HG03280 (cell line): ENCODE data around the gene TIGD3.
A peak's percentile ranks its signal among the peaks of the same experiment; 100 is the strongest.
"Not testable (repeated sequence)": the region's sequence is repeated elsewhere in the genome, so short reads cannot be mapped to it uniquely, and the experiment has no call there.

Experiments
- ATAC-seq: cut with Tn5 transposase; IDR thresholded peaks from one replicate; pipeline ENCODE4 v1.9.1; 2021; ENCODE audit warnings: mild to moderate bottlenecking, moderate library complexity; ENCODE audit not compliant: unreplicated experiment

The TIGD3 gene

DNA sequence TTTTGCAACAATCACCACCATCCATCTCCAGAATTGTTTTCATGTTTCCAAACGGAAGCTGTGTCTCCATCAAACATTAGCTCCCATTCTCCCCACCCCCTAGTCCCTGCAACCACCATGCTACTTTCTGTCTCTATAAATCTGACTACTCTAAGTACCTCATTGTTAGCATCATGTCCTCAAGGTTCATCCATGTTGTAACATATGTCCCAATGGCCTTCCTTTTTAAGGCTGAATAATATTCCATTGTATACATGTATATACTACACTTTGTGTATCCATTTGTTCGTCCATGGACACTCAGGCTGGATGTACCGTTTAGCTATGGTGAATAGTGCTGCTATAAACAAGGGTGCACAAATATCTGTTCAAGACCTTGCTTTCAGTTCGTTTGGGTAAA is 29.1 kb upstream of the TIGD3 start:
- no peak for ATAC-seq

DNA sequence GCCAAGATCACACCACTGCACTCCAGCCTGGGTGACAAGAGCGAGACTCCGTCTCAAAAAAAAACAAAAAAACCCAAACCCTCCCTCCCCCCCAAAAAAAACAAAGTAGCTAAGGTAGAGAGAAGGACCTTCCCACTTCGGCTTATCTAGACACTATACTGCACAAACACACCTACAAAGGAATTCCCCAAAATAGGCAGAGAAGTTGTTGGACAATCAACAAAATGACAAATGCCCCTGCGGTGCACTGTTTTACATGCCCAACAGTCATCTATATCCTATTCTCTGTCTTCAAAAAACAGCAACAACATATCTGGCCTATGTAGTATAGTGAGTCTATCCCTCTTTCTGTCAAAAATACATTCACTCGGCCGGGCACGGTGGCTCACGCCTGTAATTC is 27.5 kb upstream of the TIGD3 start:
- no peak for ATAC-seq

DNA sequence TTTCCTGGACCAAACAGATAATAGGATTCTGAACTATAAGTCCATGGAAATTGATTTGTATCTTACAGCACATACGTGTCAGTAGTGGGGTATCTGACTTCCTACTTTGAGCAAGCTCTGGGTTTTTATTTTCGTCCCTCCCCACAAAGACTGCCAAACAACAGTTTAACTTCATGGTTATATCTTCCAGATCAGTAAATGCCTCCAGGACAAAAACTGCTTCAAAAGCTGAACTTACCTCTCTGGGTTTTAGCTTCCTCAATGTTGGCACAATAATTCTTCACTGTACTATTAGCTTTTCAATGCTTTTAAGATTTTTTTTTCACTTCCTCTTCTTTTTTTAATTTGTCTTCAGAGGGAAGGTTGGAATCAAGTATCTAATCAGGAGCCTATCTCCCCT is 25.1 kb upstream of the TIGD3 start:
- ATAC-seq: no peak

DNA sequence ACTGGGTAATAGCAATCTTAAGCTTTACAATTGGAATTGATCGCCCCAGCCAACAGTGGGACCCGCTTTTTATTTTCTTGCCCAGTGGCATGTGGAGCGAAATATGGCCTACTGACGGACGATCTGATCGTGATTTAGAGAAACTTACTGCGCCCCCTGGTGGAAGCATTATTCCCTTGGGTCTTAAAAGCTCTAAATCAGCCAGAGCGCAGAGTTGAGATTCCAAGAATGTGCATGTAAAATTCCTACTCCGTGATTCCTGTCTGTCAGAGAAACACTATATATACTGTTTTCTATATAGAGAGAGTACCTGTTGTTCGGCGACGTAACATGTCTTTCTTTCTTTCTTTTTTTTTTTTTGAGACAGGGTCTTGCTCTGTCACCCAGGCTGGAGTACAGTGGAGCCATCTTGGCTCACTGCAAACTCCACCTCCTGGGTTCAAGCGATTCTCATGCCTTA is 24.6 kb upstream of the TIGD3 start:
- no peak for ATAC-seq

DNA sequence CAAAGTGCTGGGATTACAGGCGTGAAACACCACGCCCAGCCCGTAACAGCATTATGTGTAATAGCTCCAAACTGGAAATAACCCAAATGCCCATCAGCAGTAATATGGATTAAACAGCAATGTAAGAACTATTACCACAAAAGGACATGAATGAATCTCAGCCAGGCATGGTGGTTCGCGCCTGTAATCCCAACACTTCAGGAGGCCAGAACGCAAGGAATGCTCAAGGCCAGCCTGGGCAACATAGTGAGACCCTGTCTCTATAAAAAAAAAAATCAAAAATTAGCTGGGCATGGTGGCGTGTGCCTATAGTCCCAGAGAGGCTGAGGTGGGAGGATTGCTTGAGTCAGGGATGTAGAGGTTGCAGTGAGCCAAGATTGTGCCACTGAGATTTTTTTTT is 24.0 kb upstream of the TIGD3 start:
- no peak for ATAC-seq

DNA sequence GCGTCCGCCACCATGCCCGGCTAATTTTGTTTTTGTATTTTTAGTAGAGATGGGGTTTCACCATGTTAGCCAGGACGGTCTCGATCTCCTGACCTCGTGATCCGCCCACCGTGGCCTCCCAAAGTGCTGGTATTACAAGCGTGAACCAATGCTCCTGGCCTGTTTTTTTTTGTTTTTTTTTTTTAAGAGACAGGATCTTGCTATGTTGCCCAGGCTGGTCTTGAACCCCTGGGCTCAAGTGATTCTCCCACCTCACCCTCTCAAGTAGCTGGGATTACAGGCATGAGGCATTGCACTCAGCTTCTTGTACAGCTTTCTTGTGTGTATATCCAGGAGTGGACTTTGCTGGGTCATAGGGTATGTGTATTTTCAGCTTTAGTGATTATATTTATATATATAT is 22.0 kb upstream of the TIGD3 start:
- ATAC-seq: not testable (repeated sequence)

DNA sequence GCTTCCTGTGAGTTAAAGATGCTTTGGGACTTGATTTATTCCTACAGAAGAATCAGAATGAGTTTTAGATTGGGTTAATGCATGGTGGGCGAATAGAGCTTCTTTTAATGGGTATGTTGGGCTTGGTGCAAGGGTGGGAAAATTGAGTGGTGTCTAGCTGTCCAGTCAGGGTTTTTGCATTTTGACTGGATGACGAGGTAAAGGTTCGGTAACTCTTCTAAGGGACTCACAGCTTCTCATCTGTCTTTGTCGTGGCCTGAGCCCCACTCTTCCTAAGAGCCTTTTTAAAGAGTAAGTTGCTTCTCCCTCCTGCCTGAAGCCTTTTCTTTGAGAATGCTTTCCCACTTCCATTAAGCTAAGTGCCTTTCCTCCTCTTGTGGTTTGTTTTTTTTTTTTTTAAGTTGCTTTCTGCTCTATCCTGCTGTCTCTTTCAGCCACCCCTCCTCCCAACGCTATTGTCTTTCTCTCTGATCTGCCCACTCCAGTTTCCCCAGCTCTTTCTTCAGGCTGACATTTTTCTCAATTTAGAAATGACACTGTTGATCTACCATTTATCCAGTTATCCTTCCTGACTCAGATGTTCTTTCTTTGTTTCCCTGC is 19.8 kb upstream of the TIGD3 start:
- no peak for ATAC-seq

DNA sequence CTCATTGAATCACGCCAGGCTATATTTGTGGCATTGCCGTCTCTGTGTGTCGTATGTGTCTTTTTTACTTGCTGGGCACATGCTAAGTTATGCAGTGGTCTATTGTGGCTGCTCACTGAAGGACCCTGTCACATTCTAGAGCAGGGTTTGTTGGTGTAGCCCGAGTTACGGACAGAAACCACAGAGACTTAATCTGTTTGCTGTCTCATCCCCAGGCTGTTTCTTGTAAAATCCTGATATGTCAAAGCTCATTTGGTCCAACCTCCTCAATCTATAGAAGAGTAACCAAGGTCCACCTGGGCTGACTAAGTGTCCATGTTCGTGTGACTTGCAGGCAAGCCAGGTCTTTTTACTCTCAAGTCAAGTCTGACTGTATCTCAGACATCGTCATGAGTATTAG is 15.9 kb upstream of the TIGD3 start:
- ATAC-seq: no peak

DNA sequence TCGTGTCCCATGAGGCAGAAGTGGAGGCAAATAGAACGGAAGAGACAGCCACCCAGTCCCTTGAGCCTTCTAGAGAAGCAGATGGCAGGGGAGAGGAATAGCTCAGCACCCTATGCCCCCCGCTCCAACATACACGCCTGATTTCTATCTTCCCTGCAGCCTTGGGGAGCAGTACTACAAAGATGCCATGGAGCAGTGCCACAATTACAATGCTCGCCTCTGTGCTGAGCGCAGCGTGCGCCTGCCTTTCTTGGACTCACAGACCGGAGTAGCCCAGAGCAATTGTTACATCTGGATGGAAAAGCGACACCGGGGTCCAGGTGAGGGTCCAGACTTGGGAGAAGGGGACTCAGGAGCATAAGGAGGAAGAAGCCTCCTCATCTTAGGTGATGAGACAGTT is 14.3 kb upstream of the TIGD3 start:
- no peak for ATAC-seq

DNA sequence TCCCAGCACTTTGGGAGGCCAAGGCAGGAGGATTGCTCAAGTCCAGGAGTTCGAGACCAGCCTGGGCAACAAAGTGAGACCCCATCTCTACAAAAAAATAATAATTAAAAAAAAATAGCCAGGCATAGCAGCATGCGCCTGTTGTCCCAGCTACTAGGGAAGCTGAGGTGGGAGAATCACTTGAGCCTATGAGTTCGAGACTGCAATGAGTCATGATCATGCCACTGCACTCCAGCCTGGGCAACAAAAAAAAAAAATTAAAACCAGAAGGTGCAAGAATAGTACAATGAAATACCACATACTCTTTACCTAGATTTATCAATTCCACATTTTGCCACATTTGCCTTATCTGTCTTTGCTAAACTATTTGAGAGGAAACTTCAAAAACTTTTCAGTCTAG is 12.7 kb upstream of the TIGD3 start:
- no peak for ATAC-seq

DNA sequence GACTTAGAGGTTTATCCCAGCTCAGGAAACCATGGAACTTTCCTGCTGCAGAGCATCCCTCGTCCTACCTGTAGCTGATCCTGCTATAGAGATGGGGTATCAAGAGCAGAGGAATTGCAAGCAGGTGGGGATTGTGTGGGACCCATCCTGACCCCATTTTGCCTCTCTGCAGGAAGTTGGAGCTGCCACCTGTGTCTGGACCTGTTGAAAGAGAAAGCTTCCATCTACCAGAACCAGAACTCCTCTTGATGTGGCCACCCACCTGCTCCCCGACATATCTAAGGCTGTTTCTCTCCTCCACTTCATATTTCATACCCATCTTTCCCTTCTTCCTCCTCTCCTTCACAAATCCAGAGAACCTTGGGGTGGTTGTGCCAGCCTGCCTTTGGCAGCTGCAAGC is 3.0 kb upstream of the TIGD3 start:
- ATAC-seq: no peak

DNA sequence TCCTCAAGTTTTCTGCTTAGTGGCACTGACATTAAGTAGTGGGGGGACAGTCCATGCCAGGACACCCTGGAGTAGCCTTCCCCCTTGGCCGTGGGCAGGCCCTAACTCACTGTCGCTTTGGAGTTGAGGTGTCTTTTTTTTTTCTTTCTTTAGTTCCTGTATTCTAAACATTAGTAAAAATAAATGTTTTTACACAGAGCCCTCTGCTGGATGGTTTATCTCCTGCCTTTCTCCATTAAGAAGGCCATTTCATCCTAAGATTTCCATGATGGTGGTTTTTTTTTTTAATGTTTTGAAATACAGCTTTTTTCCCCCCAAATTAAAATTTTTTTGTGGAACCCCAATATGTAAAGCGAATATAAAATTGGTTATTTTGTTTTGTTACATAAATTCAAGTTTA is 1.8 kb upstream of the TIGD3 start:
- ATAC-seq: no peak

DNA sequence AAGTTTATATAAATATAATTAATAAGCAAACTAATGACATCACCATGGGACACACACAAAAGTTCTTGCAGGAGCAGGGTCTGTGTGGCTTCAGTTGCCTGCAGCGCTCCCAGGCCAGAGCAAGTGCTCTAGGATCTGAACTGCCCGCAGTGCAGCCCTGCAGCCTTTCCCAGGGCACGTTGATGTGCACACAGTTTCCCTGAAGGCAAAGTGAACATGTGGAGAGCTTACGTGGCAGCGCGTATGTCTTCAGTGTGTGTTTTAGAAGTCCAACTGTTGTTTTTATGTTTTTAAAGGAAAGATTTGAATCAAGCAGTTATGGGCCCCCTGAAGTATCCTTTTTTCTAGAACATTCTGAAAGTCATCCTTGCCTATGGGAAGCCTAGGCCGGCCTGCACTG is 1.2 kb upstream of the TIGD3 start:
- no peak for ATAC-seq

DNA sequence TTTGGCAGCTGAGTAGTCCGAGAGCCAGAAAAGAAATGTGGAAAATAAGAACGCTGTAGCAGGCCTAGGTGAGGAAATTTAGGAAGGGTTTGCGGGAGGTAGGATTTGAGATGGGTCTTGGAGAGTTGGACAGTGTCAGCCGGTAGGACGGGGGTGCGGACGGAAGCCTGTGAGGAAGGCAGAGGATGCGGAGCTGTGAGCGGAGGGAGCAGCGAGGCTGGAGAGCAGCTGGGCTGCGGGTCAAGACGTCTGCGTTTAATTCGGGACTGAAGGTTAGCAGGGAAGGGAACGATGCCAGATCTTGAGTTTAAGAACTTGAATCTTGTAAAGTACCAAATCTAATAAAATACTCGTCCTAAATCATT is 669 bp upstream of the TIGD3 start:
- ATAC-seq: no peak

DNA sequence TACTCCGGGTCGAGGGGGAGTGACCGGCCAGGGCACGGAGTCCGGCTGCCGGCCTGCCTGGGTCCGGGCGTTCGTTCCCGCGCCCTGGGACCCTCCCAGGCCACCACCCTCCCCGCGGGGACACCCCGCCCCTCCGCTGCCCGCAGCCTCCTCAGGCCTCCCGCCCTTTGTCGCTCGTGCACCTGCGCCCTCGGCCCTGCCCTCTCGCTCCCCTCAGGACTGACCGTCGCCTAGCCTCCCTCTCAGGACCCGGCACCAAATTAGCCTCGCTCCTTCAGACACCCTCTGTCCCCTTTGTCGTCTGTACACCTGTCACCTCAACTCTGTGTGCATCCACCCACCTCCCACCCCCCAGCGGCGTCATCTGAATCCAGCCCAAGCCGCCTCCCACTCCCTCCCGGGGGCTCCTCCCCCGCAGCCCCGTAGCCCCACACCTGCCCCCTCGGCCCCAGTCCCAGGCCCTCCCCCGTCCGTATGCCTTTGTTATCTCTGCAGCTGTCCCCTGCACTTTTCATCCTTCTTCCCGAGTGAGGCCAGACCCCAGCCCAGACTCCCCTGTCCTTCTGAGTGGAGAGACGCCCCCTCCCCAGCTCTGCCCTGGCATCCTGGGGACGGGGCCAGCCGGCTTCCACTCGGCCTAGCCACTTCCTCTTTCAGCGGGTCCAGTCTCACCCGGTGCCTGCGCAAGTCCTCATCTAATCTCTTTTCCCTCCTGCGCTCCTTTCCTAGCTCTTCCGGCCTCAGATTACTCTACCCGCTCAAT is 643 bp downstream of the TIGD3 start:
- ATAC-seq: peak; percentile 28

DNA sequence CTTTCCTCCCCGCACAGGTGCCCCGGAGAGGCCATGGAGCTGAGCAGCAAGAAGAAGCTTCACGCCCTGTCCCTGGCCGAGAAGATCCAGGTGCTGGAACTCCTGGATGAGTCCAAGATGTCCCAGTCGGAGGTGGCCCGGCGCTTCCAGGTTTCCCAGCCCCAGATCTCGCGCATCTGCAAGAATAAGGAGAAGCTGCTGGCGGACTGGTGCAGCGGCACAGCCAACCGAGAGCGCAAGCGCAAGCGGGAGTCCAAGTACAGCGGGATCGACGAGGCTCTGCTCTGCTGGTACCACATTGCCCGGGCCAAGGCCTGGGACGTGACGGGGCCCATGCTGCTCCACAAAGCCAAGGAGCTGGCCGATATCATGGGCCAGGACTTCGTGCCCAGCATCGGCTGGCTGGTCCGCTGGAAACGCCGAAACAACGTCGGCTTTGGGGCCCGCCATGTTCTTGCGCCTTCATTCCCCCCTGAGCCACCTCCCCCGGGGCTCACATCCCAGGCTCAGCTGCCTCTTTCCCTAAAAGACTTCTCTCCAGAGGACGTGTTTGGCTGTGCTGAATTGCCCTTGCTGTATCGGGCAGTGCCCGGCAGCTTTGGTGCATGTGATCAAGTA is 1.3 kb downstream of the TIGD3 start:
- ATAC-seq: no peak

DNA sequence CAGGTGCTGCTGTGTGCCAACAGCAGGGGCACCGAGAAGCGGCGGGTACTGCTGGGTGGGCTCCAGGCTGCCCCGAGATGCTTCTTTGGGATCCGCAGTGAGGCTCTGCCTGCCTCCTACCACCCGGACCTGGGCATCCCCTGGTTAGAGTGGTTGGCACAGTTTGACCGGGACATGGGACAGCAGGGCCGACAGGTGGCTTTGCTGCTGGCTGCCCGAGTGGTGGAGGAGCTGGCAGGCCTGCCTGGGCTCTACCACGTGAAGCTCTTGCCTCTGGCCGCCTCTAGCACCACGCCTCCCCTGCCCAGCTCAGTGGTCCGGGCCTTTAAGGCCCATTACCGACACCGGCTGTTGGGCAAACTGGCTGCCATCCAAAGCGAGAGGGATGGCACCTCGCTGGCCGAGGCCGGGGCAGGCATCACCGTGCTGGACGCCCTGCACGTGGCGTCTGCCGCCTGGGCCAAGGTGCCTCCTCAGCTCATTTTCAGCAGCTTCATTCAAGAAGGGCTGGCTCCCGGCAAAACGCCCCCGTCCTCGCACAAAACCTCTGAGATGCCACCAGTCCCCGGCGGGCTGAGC is 1.9 kb downstream of the TIGD3 start:
- no peak for ATAC-seq

DNA sequence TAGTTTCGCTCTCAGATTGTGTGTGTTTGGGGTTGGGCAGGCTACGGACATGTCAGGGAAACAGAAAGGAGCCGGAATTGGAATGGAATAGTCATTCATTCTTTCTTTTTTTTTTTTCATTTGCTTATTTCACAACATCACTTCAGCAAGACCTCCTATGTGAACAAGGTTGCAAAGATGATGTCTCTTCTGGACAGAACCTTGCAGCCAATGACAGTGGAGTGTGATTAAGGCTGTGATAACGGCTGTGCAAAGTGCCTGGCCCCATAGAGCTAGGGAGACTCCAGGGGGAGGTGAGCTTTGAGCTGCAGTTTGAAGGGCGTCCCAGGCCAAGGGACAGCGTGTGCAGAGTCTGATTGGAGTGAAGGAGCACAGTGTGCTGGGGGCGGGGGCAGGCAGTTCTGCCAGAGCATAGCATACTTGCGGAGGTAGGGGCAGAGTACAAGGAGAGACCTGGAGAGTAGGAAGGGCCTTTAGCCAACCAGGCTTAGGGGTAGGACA is 3.4 kb downstream of the TIGD3 start:
- no peak for ATAC-seq

DNA sequence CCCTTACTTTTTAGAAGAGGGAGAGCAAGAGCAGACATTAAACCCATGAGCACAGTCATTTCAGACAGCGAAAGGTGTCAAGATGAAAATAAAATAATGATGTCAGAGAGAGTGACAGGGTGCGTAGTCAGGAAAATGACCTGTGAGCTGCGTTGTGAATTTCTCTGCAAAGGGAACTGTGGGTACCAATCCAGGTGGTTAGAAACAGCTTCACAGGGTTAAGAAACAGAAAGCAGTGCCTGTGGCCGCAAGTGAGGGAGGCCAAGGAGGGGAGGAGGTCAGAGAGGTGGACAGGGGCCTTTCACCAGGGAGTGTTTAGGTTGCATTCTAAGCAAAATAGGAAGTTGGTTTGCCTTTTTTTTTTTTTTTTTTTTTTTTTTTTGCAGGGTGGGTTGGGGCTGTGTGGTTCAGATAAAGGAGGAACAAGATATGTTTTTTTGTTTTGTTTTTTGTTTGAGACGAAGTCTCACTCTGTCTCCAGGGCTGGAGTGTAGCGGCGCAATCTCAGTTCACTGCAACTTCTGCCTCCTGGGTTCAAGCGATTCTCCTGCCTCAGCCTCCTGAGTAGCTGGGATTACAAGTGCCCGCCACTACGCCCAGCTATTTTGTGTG is 7.9 kb downstream of the TIGD3 start:
- no peak for ATAC-seq

DNA sequence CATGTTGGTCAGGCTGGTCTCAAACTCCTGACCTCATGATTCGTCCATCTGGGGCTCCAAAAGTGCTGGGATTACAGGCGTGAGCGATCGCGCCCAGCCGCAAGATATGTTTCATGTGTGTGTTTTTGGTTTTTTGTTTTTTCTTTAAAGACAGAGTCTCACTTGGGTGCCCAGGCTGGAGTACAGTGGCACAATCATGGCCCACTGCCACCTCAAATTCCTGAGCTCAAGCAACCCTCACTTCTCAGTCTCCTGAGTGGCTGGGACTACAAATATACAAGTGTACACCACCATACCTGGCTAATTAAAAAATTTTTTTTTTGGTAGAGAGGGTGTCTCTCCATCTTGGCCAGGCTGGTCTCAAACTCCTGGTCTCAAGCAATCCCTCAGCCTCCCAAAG is 8.4 kb downstream of the TIGD3 start:
- no peak for ATAC-seq

DNA sequence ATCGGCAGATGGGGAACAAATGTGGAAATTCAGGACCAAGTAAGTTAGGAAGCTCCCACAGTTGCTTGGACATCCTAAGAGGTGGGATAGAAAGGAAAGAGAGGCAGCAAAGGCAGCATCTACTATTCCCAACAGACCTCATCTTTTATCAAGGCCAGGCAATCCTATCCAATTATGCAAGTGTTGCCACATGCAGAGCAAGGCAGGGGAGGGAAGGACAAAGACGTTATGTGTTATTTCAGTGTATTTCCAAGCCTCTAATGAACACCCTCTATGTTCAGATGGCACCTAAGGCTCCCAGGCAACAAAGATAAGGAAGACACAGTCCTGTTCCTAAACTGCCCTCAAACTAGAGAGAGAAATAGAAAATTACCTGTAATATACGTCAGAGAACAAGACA is 9.2 kb downstream of the TIGD3 start:
- ATAC-seq: no peak
